IPS DF 6.9 (cell line): ENCODE results near the gene CFAP73.
"Not testable (repeated sequence)": the region's sequence is repeated elsewhere in the genome, so short reads cannot be mapped to it uniquely, and the experiment has no call there.

Experiments
- DNase-seq: peaks from one replicate; pipeline ENCODE4 v3.0.0-alpha.2; 2013; ENCODE audit warnings: low read depth, low spot score
- H3K27ac ChIP-seq: one replicate; pipeline ENCODE4 v1.5.1; 2013; ENCODE audit warnings: low read length, control low read depth
- H3K27me3 ChIP-seq: 2 replicates; pipeline ENCODE4 v1.6.1; 2013; ENCODE audit warnings: mild to moderate bottlenecking, low read length; ENCODE audit not compliant: control insufficient read depth, insufficient read depth
- H3K36me3 ChIP-seq: 2 replicates; pipeline ENCODE4 v1.6.1; 2013; ENCODE audit warnings: low read length; ENCODE audit not compliant: control insufficient read depth, insufficient read depth
- H3K4me1 ChIP-seq: 2 replicates; pipeline ENCODE4 v1.6.1; 2013; ENCODE audit warnings: low read length; ENCODE audit not compliant: control insufficient read depth, insufficient read depth
- H3K4me3 ChIP-seq: 2 replicates; pipeline ENCODE4 v1.5.1; 2013; ENCODE audit warnings: mild to moderate bottlenecking, low read length
- H3K9me3 ChIP-seq: 2 replicates; pipeline ENCODE4 v1.6.1; 2013; ENCODE audit warnings: low read length, inconsistent platforms; ENCODE audit not compliant: control insufficient read depth, insufficient read depth
- WGBS: extraction: QIAGEN DNeasy Blood & Tissue Kit; methylation state at CpG from one replicate; pipeline ENCODE4 v1.1.7; 2013; ENCODE audit warnings: mixed read lengths, missing lambda C conversion rate; ENCODE audit not compliant: insufficient read length, insufficient coverage; 5-methylcytosine and 5-hydroxymethylcytosine counted together

The CFAP73 gene

DNA sequence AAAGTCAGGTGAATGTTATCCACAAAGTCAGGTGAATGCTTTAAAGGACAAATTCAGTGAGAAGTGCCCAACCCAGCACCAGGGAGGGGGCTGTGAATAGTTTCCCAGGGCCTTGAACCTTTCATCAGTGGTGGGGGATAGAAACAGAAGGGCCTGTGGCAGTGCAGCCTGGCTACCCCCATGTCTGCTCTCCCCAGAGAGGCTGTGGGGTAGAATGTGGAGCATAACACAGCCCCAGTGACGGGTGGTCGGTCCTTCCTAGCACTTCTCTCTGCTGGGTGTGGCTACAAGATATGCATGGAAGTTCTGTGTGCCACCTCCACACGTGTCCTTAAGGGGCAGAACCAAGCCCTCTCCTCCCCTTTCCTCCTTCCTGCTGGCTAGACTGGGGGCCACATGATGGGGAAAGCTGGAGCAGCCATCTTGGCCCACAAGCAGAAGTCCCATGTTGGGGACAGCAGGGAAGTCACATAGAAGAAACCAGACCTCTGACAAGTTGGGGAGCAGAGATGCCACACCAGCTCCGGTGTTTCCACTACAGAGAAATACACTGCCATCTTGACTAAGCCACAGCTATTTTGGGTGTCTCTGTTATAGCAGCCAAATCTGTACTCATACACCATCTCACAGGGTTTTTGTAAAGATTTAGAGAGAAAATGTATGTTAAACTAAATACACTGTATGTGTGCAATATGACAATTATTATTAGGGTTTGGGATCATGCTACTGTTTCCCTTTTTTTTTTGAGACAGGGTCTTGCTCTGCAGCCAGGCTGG is 53.0 kb downstream of the CFAP73 start:
- Histone ChIP-seq H3K27me3 (no peaks in the 10 kb centered on the region), H3K9me3 (no peaks in the 10 kb centered on the region)

DNA sequence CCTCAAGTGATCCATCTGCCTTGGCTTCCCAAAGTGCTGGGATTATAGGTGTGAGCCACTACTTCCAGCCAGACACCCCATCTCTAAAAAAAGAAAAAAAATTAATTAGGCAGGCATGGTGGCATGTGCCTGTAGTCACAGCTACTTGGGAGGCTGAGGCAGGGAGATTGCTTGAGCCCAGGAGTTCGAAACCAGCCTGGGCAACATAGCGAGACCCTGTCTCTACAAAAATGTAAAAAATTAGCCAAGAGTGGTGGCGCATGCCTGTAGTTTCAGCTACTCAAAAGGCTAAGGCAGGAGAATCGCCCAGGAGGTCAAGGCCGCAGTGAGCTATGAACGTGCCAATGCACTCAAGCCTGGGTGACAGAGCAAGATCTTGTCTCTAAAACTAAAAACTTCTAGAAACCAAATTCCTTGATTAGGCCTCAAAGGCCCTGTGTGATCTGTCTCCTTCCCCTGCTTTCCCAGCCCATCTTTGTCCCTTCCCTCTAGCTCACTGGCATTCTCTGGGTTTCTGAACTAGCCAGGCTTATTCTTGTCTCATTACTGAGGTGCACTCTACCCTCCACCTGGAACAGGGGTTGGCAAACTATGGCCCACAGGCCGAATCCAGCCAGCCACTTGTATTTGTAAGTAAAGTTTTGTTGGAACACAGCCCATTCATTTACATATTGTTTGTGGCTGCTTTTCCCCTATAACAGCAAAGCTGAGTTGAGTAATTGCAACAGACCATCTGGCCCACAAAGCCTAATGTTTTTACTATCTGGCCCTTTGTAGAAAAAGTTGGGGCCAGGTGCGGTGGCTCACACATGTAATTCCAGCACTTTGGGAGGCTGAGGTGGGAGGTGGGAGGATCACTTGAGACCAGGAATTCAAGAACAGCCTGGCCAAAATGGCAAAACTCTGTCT is 54.6 kb downstream of the CFAP73 start:
- H3K9me3 ChIP-seq: no peaks in the 10 kb centered on the region
- no CpG with 5 or more reads among the region's 8 CpGs for WGBS
- no peak for DNase-seq
- H3K4me1 ChIP-seq: no peaks in the 10 kb centered on the region
- H3K4me3 ChIP-seq: no peak overlapping the region
- H3K36me3 ChIP-seq: no peaks in the 10 kb centered on the region
- no peaks in the 10 kb centered on the region for H3K27me3 ChIP-seq
- no peak overlapping the region for H3K27ac ChIP-seq

More for the DNA sequence above, 53.0 kb downstream of the CFAP73 start:
- Histone ChIP-seq H3K36me3 (no peaks in the 10 kb centered on the region), H3K27ac (no peak overlapping the region), H3K4me1 (no peaks in the 10 kb centered on the region), H3K4me3 (no peak overlapping the region)
- no CpG with 5 or more reads among the region's 4 CpGs for WGBS
- DNase-seq: no peak

DNA sequence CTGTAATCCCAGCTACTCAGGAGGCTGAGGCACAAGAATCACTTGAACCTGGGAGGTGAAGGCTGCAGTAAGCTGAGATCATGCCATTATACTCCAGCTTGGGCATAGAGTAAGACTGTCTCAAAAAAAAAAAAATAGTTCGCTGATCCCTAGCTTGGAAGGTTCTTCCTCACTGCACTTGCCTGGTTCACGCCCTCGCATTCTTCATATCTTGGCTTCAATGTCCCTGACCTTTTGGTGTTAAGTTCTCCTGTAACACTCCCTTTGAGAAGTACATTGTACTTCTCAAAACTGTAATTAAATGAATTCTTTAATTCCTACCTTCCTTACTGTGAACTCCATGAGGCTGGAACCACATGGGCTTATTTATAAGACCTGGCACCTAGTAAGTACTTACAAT is 55.3 kb downstream of the CFAP73 start:
- no peak overlapping the region for H3K27ac ChIP-seq
- H3K4me3 ChIP-seq: no peak overlapping the region
- H3K36me3 ChIP-seq: no peaks in the 10 kb centered on the region
- H3K9me3 ChIP-seq: no peaks in the 10 kb centered on the region
- H3K4me1 ChIP-seq: no peaks in the 10 kb centered on the region
- H3K27me3 ChIP-seq: no peaks in the 10 kb centered on the region
- DNase-seq: no peak
- WGBS: no CpG with 5 or more reads among the region's 3 CpGs

DNA sequence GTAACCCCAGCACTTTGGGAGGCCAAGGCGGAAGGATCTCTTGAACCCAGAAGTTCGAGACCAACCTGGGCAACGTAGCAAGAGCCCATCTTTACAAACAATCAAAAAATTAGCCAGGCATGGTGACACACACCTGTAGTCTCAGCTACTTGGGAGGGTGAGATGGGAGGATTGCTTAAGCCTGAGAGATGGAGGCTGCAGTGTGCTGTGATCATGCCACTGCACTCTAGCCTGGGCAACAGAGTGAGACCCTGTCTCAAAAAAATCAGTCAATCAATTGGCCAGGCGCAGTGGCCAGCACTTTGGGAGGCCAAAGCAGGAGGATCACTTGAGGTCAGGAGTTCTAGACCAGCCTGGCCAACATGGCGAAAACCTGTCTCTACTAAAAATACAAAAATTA is 57.3 kb downstream of the CFAP73 start:
- not testable (repeated sequence) for H3K9me3 ChIP-seq, H3K27ac ChIP-seq, DNase-seq, H3K27me3 ChIP-seq, H3K36me3 ChIP-seq, H3K4me3 ChIP-seq, H3K4me1 ChIP-seq
- no CpG with 5 or more reads among the region's 5 CpGs for WGBS

- DNase-seq: no peak
- Histone ChIP-seq H3K36me3 (no peaks in the 10 kb centered on the region), H3K4me3 (no peak overlapping the region), H3K27ac (no peak overlapping the region), H3K4me1 (no peaks in the 10 kb centered on the region), H3K27me3 (no peaks in the 10 kb centered on the region), H3K9me3 (no peaks in the 10 kb centered on the region)
- no CpG with 5 or more reads among the region's 6 CpGs for WGBS
Observed at GRCh38 chr12:113207613-113208040, 58.1 kb downstream of the CFAP73 start.

DNA sequence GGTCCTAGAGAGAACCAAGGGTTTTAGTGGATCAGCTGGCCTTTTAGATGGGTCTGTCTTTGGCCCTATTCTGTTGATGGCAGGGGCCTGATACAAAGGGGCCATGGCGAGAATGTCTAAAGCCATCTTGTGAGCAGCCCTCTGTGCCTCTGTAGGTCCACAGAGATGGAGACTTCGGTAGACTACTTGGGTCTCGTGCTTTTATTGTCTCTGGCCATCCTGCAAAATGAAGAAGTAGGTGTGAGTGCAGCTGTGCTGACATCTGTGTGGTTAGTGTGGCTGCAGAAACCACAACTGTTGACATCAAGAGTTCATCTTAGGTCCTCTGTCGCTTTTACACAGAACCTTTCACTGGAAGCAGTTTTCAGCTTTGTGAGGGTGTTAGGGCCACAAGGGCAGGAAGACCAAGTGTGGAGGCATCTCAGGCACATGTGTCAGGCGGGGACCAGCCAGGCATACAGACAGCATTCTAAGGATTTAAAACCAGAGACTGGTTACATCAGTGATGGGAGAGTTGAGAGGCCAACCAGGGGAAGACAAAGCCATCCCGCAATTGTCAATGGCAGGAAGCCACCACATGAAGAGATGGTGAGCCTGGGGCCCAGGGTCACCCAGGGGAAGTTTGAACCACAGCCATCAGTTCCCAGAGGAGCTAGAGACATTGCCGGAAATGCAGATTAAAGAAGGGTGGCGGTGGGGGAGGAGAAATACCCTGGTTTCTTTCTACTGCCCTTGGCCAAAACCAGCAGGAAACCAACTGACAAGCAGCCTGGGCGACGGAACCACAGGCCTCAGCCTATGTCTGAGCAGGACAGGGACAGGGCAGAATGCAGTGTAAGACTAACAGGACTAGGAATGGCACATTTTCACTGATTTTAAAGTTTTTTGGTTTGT is 58.8 kb downstream of the CFAP73 start:
- no peaks in the 10 kb centered on the region for H3K9me3 ChIP-seq
- H3K4me3 ChIP-seq: no peak overlapping the region
- no peak overlapping the region for H3K27ac ChIP-seq
- WGBS: no CpG with 5 or more reads among the region's 10 CpGs
- H3K27me3 ChIP-seq: no peaks in the 10 kb centered on the region
- H3K36me3 ChIP-seq: no peaks in the 10 kb centered on the region
- no peaks in the 10 kb centered on the region for H3K4me1 ChIP-seq
- no peak for DNase-seq
